ENCODE results near the gene EAPP. TPM values are rescaled to one million over a fixed set of nuclear protein-coding genes. Genes with fewer than 3 reads are reported as not detected.

EAPP gene
- total and polyA plus RNA-seq, 4 donors: 28.1 to 51.5 (median 34.7) TPM

GRCh38 chr14:34501004-34501580 lies 38.4 kb downstream of the EAPP start:
- DNase-seq (no peak), ATAC-seq (ENCODE audit: low FRiP score) (no peak)
- 93 to 95% methylated on average over 4 of the region's 5 CpGs for WGBS, 2 donors
- Histone ChIP-seq H3K36me3 (ENCODE audit: control insufficient read depth in 1 of 2, insufficient read depth in 2 of 2, low read length in 1 of 2) (no peaks in the 10 kb centered on the region), H3K4me3 (ENCODE audit: low read length in 2 of 2) (no peak overlapping the region), H3K9me3 (ENCODE audit: control insufficient read depth, low read length) (no peaks in the 10 kb centered on the region), H3K27me3 (ENCODE audit: control insufficient read depth in 1 of 2, insufficient read depth in 2 of 2, low read length in 1 of 2) (no peaks in the 10 kb centered on the region), H3K4me1 (ENCODE audit: control insufficient read depth in 1 of 2, insufficient read depth in 2 of 2, low read length in 2 of 2) (no peaks in the 10 kb centered on the region), H3K27ac (ENCODE audit: low read depth in 1 of 2, low read length in 2 of 2) (no peak overlapping the region)
- intact Hi-C loops (cut with DNase I): no loop called here

GRCh38 chr14:34498684-34499412 lies 40.7 kb downstream of the EAPP start:
- Histone ChIP-seq H3K27me3 (ENCODE audit: control insufficient read depth in 1 of 2, insufficient read depth in 2 of 2, low read length in 1 of 2) (no peaks in the 10 kb centered on the region), H3K27ac (ENCODE audit: low read depth in 1 of 2, low read length in 2 of 2) (no peak overlapping the region), H3K4me3 (ENCODE audit: low read length in 2 of 2) (no peak overlapping the region), H3K36me3 (ENCODE audit: control insufficient read depth in 1 of 2, insufficient read depth in 2 of 2, low read length in 1 of 2) (no peaks in the 10 kb centered on the region), H3K4me1 (ENCODE audit: control insufficient read depth in 1 of 2, insufficient read depth in 2 of 2, low read length in 2 of 2) (no peaks in the 10 kb centered on the region), H3K9me3 (ENCODE audit: control insufficient read depth, low read length) (no peaks in the 10 kb centered on the region)
- no peak for ATAC-seq (ENCODE audit: low FRiP score)
- intact Hi-C loops (cut with DNase I): no loop called here
- 84 to 85% methylated on average over 6 of the region's 6 CpGs for WGBS, 2 donors
- no peak for DNase-seq

- intact Hi-C loops (cut with DNase I): no loop called here
- Histone ChIP-seq H3K4me3 (ENCODE audit: low read length in 2 of 2) (no peak overlapping the region), H3K27me3 (ENCODE audit: control insufficient read depth in 1 of 2, insufficient read depth in 2 of 2, low read length in 1 of 2) (no peaks in the 10 kb centered on the region), H3K36me3 (ENCODE audit: control insufficient read depth in 1 of 2, insufficient read depth in 2 of 2, low read length in 1 of 2) (no peaks in the 10 kb centered on the region), H3K27ac (ENCODE audit: low read depth in 1 of 2, low read length in 2 of 2) (no peak overlapping the region), H3K4me1 (ENCODE audit: control insufficient read depth in 1 of 2, insufficient read depth in 2 of 2, low read length in 2 of 2) (no peaks in the 10 kb centered on the region), H3K9me3 (ENCODE audit: control insufficient read depth, low read length) (no peaks in the 10 kb centered on the region)
- ATAC-seq (ENCODE audit: low FRiP score) (peak; percentile 92), DNase-seq (peak; percentile 81 to 87)
- WGBS, 2 donors: 42 to 44% methylated on average over 14 of the region's 14 CpGs
These were observed 42.6 kb downstream of the EAPP start for GRCh38 chr14:34496679-34497513.

- Histone ChIP-seq H3K4me3 (ENCODE audit: low read length in 2 of 2) (no peak overlapping the region), H3K27ac (ENCODE audit: low read depth in 1 of 2, low read length in 2 of 2) (peak overlapping the region in 1 of 2 donors; percentile 23), H3K9me3 (ENCODE audit: control insufficient read depth, low read length) (no peaks in the 10 kb centered on the region), H3K4me1 (ENCODE audit: control insufficient read depth in 1 of 2, insufficient read depth in 2 of 2, low read length in 2 of 2) (no peaks in the 10 kb centered on the region), H3K36me3 (ENCODE audit: control insufficient read depth in 1 of 2, insufficient read depth in 2 of 2, low read length in 1 of 2) (no peaks in the 10 kb centered on the region), H3K27me3 (ENCODE audit: control insufficient read depth in 1 of 2, insufficient read depth in 2 of 2, low read length in 1 of 2) (no peaks in the 10 kb centered on the region)
- WGBS, 2 donors: 26 to 47% methylated on average over 11 of the region's 11 CpGs
- intact Hi-C loops (cut with DNase I): no loop called here
- ATAC-seq (ENCODE audit: low FRiP score): peak; percentile 72
- peak in 1 of 2 donors; percentile 57 for DNase-seq
These were observed 43.4 kb downstream of the EAPP start for GRCh38 chr14:34496007-34496678.

GRCh38 chr14:34489324-34489723 lies 50.2 kb downstream of the EAPP start:
- H3K27me3 ChIP-seq (ENCODE audit: control insufficient read depth in 1 of 2, insufficient read depth in 2 of 2, low read length in 1 of 2): no peaks in the 10 kb centered on the region
- DNase-seq: no peak
- no peaks in the 10 kb centered on the region for H3K36me3 ChIP-seq (ENCODE audit: control insufficient read depth in 1 of 2, insufficient read depth in 2 of 2, low read length in 1 of 2)
- no peaks in the 10 kb centered on the region for H3K4me1 ChIP-seq (ENCODE audit: control insufficient read depth in 1 of 2, insufficient read depth in 2 of 2, low read length in 2 of 2)
- ATAC-seq (ENCODE audit: low FRiP score): no peak
- 7% methylated on average over 1 of the region's 1 CpG for WGBS, 2 donors
- H3K4me3 ChIP-seq (ENCODE audit: low read length in 2 of 2): no peak overlapping the region
- intact Hi-C loops (cut with DNase I): no loop called here
- H3K9me3 ChIP-seq (ENCODE audit: control insufficient read depth, low read length): no peaks in the 10 kb centered on the region
- no peak overlapping the region for H3K27ac ChIP-seq (ENCODE audit: low read depth in 1 of 2, low read length in 2 of 2)

- ATAC-seq (ENCODE audit: low FRiP score): no peak
- Histone ChIP-seq H3K27ac (ENCODE audit: low read depth in 1 of 2, low read length in 2 of 2) (no peak overlapping the region), H3K36me3 (ENCODE audit: control insufficient read depth in 1 of 2, insufficient read depth in 2 of 2, low read length in 1 of 2) (no peaks in the 10 kb centered on the region), H3K4me1 (ENCODE audit: control insufficient read depth in 1 of 2, insufficient read depth in 2 of 2, low read length in 2 of 2) (no peaks in the 10 kb centered on the region), H3K27me3 (ENCODE audit: control insufficient read depth in 1 of 2, insufficient read depth in 2 of 2, low read length in 1 of 2) (no peaks in the 10 kb centered on the region), H3K4me3 (ENCODE audit: low read length in 2 of 2) (no peak overlapping the region), H3K9me3 (ENCODE audit: control insufficient read depth, low read length) (no peaks in the 10 kb centered on the region)
- 97 to 99% methylated on average over 7 of the region's 7 CpGs for WGBS, 2 donors
- intact Hi-C loops (cut with DNase I): no loop called here
- DNase-seq: no peak
These were observed 51.0 kb downstream of the EAPP start for GRCh38 chr14:34488528-34488927.

GRCh38 chr14:34484726-34485125 lies 54.8 kb downstream of the EAPP start:
- H3K4me1 ChIP-seq (ENCODE audit: control insufficient read depth in 1 of 2, insufficient read depth in 2 of 2, low read length in 2 of 2): no peaks in the 10 kb centered on the region
- H3K36me3 ChIP-seq (ENCODE audit: control insufficient read depth in 1 of 2, insufficient read depth in 2 of 2, low read length in 1 of 2): no peaks in the 10 kb centered on the region
- intact Hi-C loops (cut with DNase I): no loop called here
- H3K27me3 ChIP-seq (ENCODE audit: control insufficient read depth in 1 of 2, insufficient read depth in 2 of 2, low read length in 1 of 2): no peaks in the 10 kb centered on the region
- no peak overlapping the region for H3K27ac ChIP-seq (ENCODE audit: low read depth in 1 of 2, low read length in 2 of 2)
- DNase-seq (no peak), ATAC-seq (ENCODE audit: low FRiP score) (no peak)
- H3K9me3 ChIP-seq (ENCODE audit: control insufficient read depth, low read length): no peaks in the 10 kb centered on the region
- WGBS, 2 donors: 84 to 90% methylated on average over 1 of the region's 1 CpG
- H3K4me3 ChIP-seq (ENCODE audit: low read length in 2 of 2): no peak overlapping the region

GRCh38 chr14:34482463-34482862 lies 57.0 kb downstream of the EAPP start:
- Histone ChIP-seq H3K36me3 (ENCODE audit: control insufficient read depth in 1 of 2, insufficient read depth in 2 of 2, low read length in 1 of 2) (no peaks in the 10 kb centered on the region), H3K27ac (ENCODE audit: low read depth in 1 of 2, low read length in 2 of 2) (no peak overlapping the region), H3K4me1 (ENCODE audit: control insufficient read depth in 1 of 2, insufficient read depth in 2 of 2, low read length in 2 of 2) (no peaks in the 10 kb centered on the region), H3K27me3 (ENCODE audit: control insufficient read depth in 1 of 2, insufficient read depth in 2 of 2, low read length in 1 of 2) (no peaks in the 10 kb centered on the region), H3K4me3 (ENCODE audit: low read length in 2 of 2) (no peak overlapping the region), H3K9me3 (ENCODE audit: control insufficient read depth, low read length) (no peaks in the 10 kb centered on the region)
- intact Hi-C loops (cut with DNase I): no loop called here
- WGBS, 2 donors: 93 to 95% methylated on average over 2 of the region's 2 CpGs
- DNase-seq: no peak
- no peak for ATAC-seq (ENCODE audit: low FRiP score)
